Tibial nerve (tissue), 4 donors: ENCODE results near the gene GPR108. TPM values are rescaled to one million over a fixed set of nuclear protein-coding genes. Genes with fewer than 3 reads are reported as not detected.

Experiments used
- DNase-seq, 2 donors: peaks; one replicate each; pipeline ENCODE4 v3.0.0-alpha.2; 2019; ENCODE audit warnings: low spot score in 2 of 2
- H3K27ac ChIP-seq, 4 donors: fragments of 200-600 bp; sonication (generic) in 3 of 4; one replicate each; pipeline ENCODE4 v1.5.1; 2017 to 2019; ENCODE audit warnings: mild to moderate bottlenecking in 1 of 4
- H3K27me3 ChIP-seq, 2 donors: fragments of 200-600 bp; sonication (generic) in 1 of 2; one replicate each; pipeline versions ENCODE4 v1.5.1 to v1.6.0; 2017 to 2019
- H3K36me3 ChIP-seq, 3 donors: fragments of 200-600 bp; sonication (generic); one replicate each; pipeline ENCODE4 v1.5.1; 2018 to 2019
- H3K4me1 ChIP-seq, 4 donors: fragments of 200-600 bp; sonication (generic) in 3 of 4; one replicate each; pipeline ENCODE4 v1.5.1; 2017 to 2019
- H3K4me3 ChIP-seq, 4 donors: fragments of 200-600 bp; sonication (generic) in 3 of 4; one replicate each; pipeline ENCODE4 v1.5.1; 2017 to 2019; ENCODE audit warnings: mild to moderate bottlenecking in 1 of 4, moderate library complexity in 1 of 4
- H3K9me3 ChIP-seq, 4 donors: fragments of 200-600 bp; sonication (generic) in 3 of 4; one replicate each; pipeline ENCODE4 v1.5.1; 2017 to 2019
- CTCF ChIP-seq, 5 experiments: fragments of 200-600 bp in 3 of 5; fragments of 450-650 bp in 2 of 5; sonication (generic) in 3 of 5; IDR thresholded peaks; one replicate each; pipeline ENCODE4 v1.5.1; 2016 to 2019; ENCODE audit warnings: antibody characterized with exemption in 5 of 5, mild to moderate bottlenecking in 3 of 5, moderate library complexity in 2 of 5
- EP300 ChIP-seq, 2 donors: sonication (generic); formaldehyde crosslinking; IDR thresholded peaks; one replicate each; pipeline ENCODE4 v1.6.1; 2017; ENCODE audit warnings: antibody characterized with exemption in 2 of 2, mild to moderate bottlenecking in 1 of 2
- POLR2A ChIP-seq, 2 donors: fragments of 450-650 bp; IDR thresholded peaks; one replicate each; pipeline ENCODE4 v1.6.1; 2017; ENCODE audit warnings: antibody characterized with exemption in 2 of 2, mild to moderate bottlenecking in 2 of 2, moderate library complexity in 2 of 2
- WGBS, 2 donors: methylation state at CpG; one replicate each; pipeline ENCODE4 v1.1.5; 2018; 5-methylcytosine and 5-hydroxymethylcytosine counted together
- total RNA-seq, 4 donors: library from RNA; depleted of rRNA; stranded (reverse); fragments of >200 nt; gene quantifications; one replicate each; pipeline ENCODE4 v1.1.0, GENCODE V29; 2016

The GPR108 gene
- total RNA-seq, 4 donors from 2014 or later: 53.4 to 79.2 (median 65.9) TPM

- no peak for DNase-seq
- Histone ChIP-seq H3K36me3 (peaks cover 0 to 15% (median 0%) of the 10 kb centered on the region in 3 donors), H3K27ac (no peak overlapping the region), H3K27me3 (peaks cover 0 to 21% of the 10 kb centered on the region in 2 donors), H3K9me3 (no peaks in the 10 kb centered on the region), H3K4me1 (peaks cover 0 to 3% (median 0%) of the 10 kb centered on the region in 4 donors), H3K4me3 (no peak overlapping the region)
- TF ChIP-seq CTCF (IDR thresholded peaks at IDR 0.05): no peak
- TF ChIP-seq POLR2A (IDR thresholded peaks at IDR 0.05): no peak
- no peak for TF ChIP-seq EP300 (IDR thresholded peaks at IDR 0.05)
- 83 to 87% methylated on average over 20 of the region's 20 CpGs for WGBS, 2 donors
Observed at GRCh38 chr19:6712692-6713670, 24.4 kb downstream of the GPR108 start.

- Histone ChIP-seq H3K4me3 (no peak overlapping the region), H3K9me3 (no peaks in the 10 kb centered on the region), H3K4me1 (no peaks in the 10 kb centered on the region), H3K36me3 (peaks cover 0 to 21% (median 0%) of the 10 kb centered on the region in 3 donors), H3K27ac (no peak overlapping the region), H3K27me3 (peaks cover 0 to 24% of the 10 kb centered on the region in 2 donors)
- no peak for TF ChIP-seq POLR2A (IDR thresholded peaks at IDR 0.05)
- TF ChIP-seq EP300 (IDR thresholded peaks at IDR 0.05): no peak
- no peak for TF ChIP-seq CTCF (IDR thresholded peaks at IDR 0.05)
- 83 to 89% methylated on average over 9 to 16 of the region's 16 CpGs for WGBS, 2 donors
- no peak for DNase-seq
Observed at GRCh38 chr19:6712231-6712630, 25.1 kb downstream of the GPR108 start.

GRCh38 chr19:6711605-6712004, 25.8 kb downstream of the GPR108 start:
- no peak for TF ChIP-seq EP300 (IDR thresholded peaks at IDR 0.05)
- TF ChIP-seq CTCF (IDR thresholded peaks at IDR 0.05): no peak
- no peak for TF ChIP-seq POLR2A (IDR thresholded peaks at IDR 0.05)
- no peaks in the 10 kb centered on the region for H3K9me3 ChIP-seq
- no peak overlapping the region for H3K27ac ChIP-seq
- H3K27me3 ChIP-seq: peaks cover 0 to 28% of the 10 kb centered on the region in 2 donors
- no peaks in the 10 kb centered on the region for H3K4me1 ChIP-seq
- WGBS, 2 donors: 52 to 66% methylated on average over 10 of the region's 10 CpGs
- H3K4me3 ChIP-seq: no peak overlapping the region
- DNase-seq: no peak
- H3K36me3 ChIP-seq: peaks cover 0 to 27% (median 0%) of the 10 kb centered on the region in 3 donors

- Histone ChIP-seq H3K27me3 (peaks cover 0 to 28% of the 10 kb centered on the region in 2 donors), H3K4me3 (no peak overlapping the region), H3K36me3 (peaks cover 0 to 29% (median 0%) of the 10 kb centered on the region in 3 donors), H3K27ac (no peak overlapping the region), H3K9me3 (no peaks in the 10 kb centered on the region), H3K4me1 (no peaks in the 10 kb centered on the region)
- WGBS, 2 donors: 51 to 63% methylated on average over 9 of the region's 9 CpGs
- TF ChIP-seq POLR2A (IDR thresholded peaks at IDR 0.05) (no peak), EP300 (IDR thresholded peaks at IDR 0.05) (no peak), CTCF (IDR thresholded peaks at IDR 0.05) (no peak)
- DNase-seq: no peak
Observed at GRCh38 chr19:6711078-6711361, 26.4 kb downstream of the GPR108 start.
